Mesenchymal stem cell (in vitro differentiated cells and primary cell): ENCODE data around the gene UBE2E2.
"Not testable (repeated sequence)": the region's sequence is repeated elsewhere in the genome, so short reads cannot be mapped to it uniquely, and the experiment has no call there.

ENCODE experiments used
- DNase-seq: peaks from one replicate; pipeline ENCODE4 v3.0.0-alpha.2; 2013
- H2AFZ ChIP-seq: one replicate; pipeline ENCODE4 v1.6.1; 2013; ENCODE audit warnings: low read depth, mild to moderate bottlenecking, control low read depth, inconsistent platforms, low read length, moderate library complexity
- H2AK5ac ChIP-seq: 2 replicates; pipeline ENCODE4 v1.6.1; 2013; ENCODE audit warnings: low read length, moderate library complexity, mild to moderate bottlenecking, inconsistent platforms; ENCODE audit not compliant: severe bottlenecking
- H2BK120ac ChIP-seq: one replicate; pipeline ENCODE4 v1.6.1; 2013; ENCODE audit warnings: low read depth, mild to moderate bottlenecking, inconsistent platforms, low read length, moderate library complexity
- H2BK12ac ChIP-seq, 2 experiments: one replicate each; pipeline ENCODE4 v1.6.1; 2013; ENCODE audit warnings: inconsistent platforms in 2 of 2, low read length in 2 of 2, mild to moderate bottlenecking in 2 of 2, moderate library complexity in 2 of 2, control low read depth in 1 of 2
- H2BK15ac ChIP-seq: one replicate; pipeline ENCODE4 v1.6.1; 2013; ENCODE audit warnings: mild to moderate bottlenecking, low read depth, inconsistent platforms; ENCODE audit not compliant: poor library complexity, severe bottlenecking
- H2BK5ac ChIP-seq: 2 replicates; pipeline ENCODE4 v1.6.1; 2013; ENCODE audit warnings: low read depth, mild to moderate bottlenecking, low read length, control low read depth, inconsistent platforms; ENCODE audit not compliant: poor library complexity, severe bottlenecking
- H3K14ac ChIP-seq, 2 experiments: one replicate each; pipeline ENCODE4 v1.6.1; 2013; ENCODE audit warnings: inconsistent platforms in 2 of 2, low read length in 2 of 2, control low read depth in 1 of 2, mild to moderate bottlenecking in 1 of 2, moderate library complexity in 1 of 2
- H3K18ac ChIP-seq, 2 experiments: one replicate each; pipeline ENCODE4 v1.6.1; 2013; ENCODE audit warnings: inconsistent platforms in 2 of 2, low read length in 2 of 2, control low read depth in 1 of 2, low read depth in 1 of 2, mild to moderate bottlenecking in 1 of 2
- H3K23ac ChIP-seq, 2 experiments: one replicate each; pipeline ENCODE4 v1.6.1; 2013; ENCODE audit warnings: inconsistent platforms in 2 of 2, low read length in 2 of 2, mild to moderate bottlenecking in 2 of 2, moderate library complexity in 2 of 2, control low read depth in 1 of 2
- H3K27ac ChIP-seq: 2 replicates; pipeline ENCODE4 v1.5.1; 2013; ENCODE audit warnings: mild to moderate bottlenecking, moderate library complexity, low read length, control low read depth, inconsistent platforms; ENCODE audit not compliant: poor library complexity, severe bottlenecking
- H3K27me3 ChIP-seq, 2 experiments: 2 replicates each; pipeline versions ENCODE4 v1.6.1 to v1.7.0; 2013; ENCODE audit warnings: low read length in 2 of 2, mild to moderate bottlenecking in 2 of 2, moderate library complexity in 2 of 2, control low read depth in 1 of 2, inconsistent platforms in 1 of 2; ENCODE audit not compliant: control insufficient read depth in 1 of 2, insufficient read depth in 1 of 2
- H3K36me3 ChIP-seq, 2 experiments: 2 replicates each; pipeline versions ENCODE4 v1.6.1 to v1.7.0; 2013; ENCODE audit warnings: low read length in 2 of 2, control low read depth in 1 of 2, inconsistent platforms in 1 of 2, low read depth in 1 of 2, mild to moderate bottlenecking in 1 of 2; ENCODE audit not compliant: insufficient read depth in 2 of 2, control insufficient read depth in 1 of 2
- H3K4ac ChIP-seq, 2 experiments: one replicate each; pipeline ENCODE4 v1.6.1; 2013; ENCODE audit warnings: inconsistent platforms in 2 of 2, low read length in 2 of 2, mild to moderate bottlenecking in 2 of 2, moderate library complexity in 2 of 2, control low read depth in 1 of 2, low read depth in 1 of 2
- H3K4me1 ChIP-seq: 2 replicates; pipeline ENCODE4 v1.6.1; 2013; ENCODE audit warnings: low read depth, low read length, control low read depth; ENCODE audit not compliant: control insufficient read depth, insufficient read depth
- H3K4me2 ChIP-seq: 2 replicates; pipeline ENCODE4 v1.6.1; 2013; ENCODE audit warnings: low read length, mild to moderate bottlenecking, inconsistent platforms; ENCODE audit not compliant: poor library complexity, severe bottlenecking
- H3K4me3 ChIP-seq, 2 experiments: 2 replicates each; pipeline versions ENCODE4 v1.5.1 to v1.7.0; 2013; ENCODE audit warnings: low read length in 2 of 2, mild to moderate bottlenecking in 2 of 2, control low read depth in 1 of 2, low read depth in 1 of 2; ENCODE audit not compliant: insufficient read depth in 1 of 2
- H3K79me1 ChIP-seq: replicated peaks from 2 replicates; pipeline ENCODE4 v1.6.1; 2013; ENCODE audit warnings: mild to moderate bottlenecking, control low read depth, low read length, inconsistent platforms; ENCODE audit not compliant: poor library complexity, severe bottlenecking
- H3K9ac ChIP-seq: 2 replicates; pipeline ENCODE4 v1.7.0; 2013; ENCODE audit warnings: mild to moderate bottlenecking, low read length, moderate library complexity
- H3K9me3 ChIP-seq: 2 replicates; pipeline ENCODE4 v1.7.0; 2013; ENCODE audit warnings: mild to moderate bottlenecking, low read length; ENCODE audit not compliant: control insufficient read depth
- H4K8ac ChIP-seq: one replicate; pipeline ENCODE4 v1.6.1; 2013; ENCODE audit warnings: inconsistent platforms, mild to moderate bottlenecking, low read length, moderate library complexity
- H4K91ac ChIP-seq: one replicate; pipeline ENCODE4 v1.6.1; 2013; ENCODE audit warnings: mild to moderate bottlenecking, low read length, inconsistent platforms
- WGBS: methylation state at CpG from one replicate; pipeline ENCODE4 v1.1.7; 2013; ENCODE audit warnings: mixed read lengths; 5-methylcytosine and 5-hydroxymethylcytosine counted together

The UBE2E2 gene

GRCh38 chr3:23343509-23343908, 140.4 kb downstream of the UBE2E2 start:
- no peak overlapping the region for H3K27ac ChIP-seq
- H2BK120ac ChIP-seq, result no peak overlapping the region
- no peak overlapping the region for H3K4ac ChIP-seq
- no peak overlapping the region for H2AK5ac ChIP-seq
- 100% methylated on average over 6 of the region's 7 CpGs for WGBS
- no peak overlapping the region for H2AFZ ChIP-seq
- H3K14ac ChIP-seq, result no peak overlapping the region
- no peak overlapping the region for H3K4me3 ChIP-seq
- no peak overlapping the region for H3K23ac ChIP-seq
- H3K18ac ChIP-seq, result no peak overlapping the region
- no peak overlapping the region for H3K9ac ChIP-seq
- peaks cover 10% of the 10 kb centered on the region for H3K79me1 ChIP-seq
- H3K4me1 ChIP-seq, result no peaks in the 10 kb centered on the region
- H3K27me3 ChIP-seq, result no peaks in the 10 kb centered on the region
- no peak overlapping the region for H4K91ac ChIP-seq
- no peaks in the 10 kb centered on the region for H3K36me3 ChIP-seq
- H2BK12ac ChIP-seq, result no peak overlapping the region
- no peaks in the 10 kb centered on the region for H3K9me3 ChIP-seq
- no peak overlapping the region for H2BK5ac ChIP-seq
- H2BK15ac ChIP-seq, result no peak overlapping the region
- H3K4me2 ChIP-seq, result no peak overlapping the region
- no peak overlapping the region for H4K8ac ChIP-seq
- no peak for DNase-seq

GRCh38 chr3:23344886-23345285, 141.8 kb downstream of the UBE2E2 start:
- no peak overlapping the region for H2BK12ac ChIP-seq
- no peak overlapping the region for H2BK15ac ChIP-seq
- no peak overlapping the region for H2BK120ac ChIP-seq
- H3K36me3 ChIP-seq, result peaks cover 0 to 4% of the 10 kb centered on the region in 2 experiments
- no peak overlapping the region for H3K18ac ChIP-seq
- no peak overlapping the region for H3K9ac ChIP-seq
- H3K4me2 ChIP-seq, result no peak overlapping the region
- H4K8ac ChIP-seq, result no peak overlapping the region
- H2AK5ac ChIP-seq, result no peak overlapping the region
- WGBS, result 82% methylated on average over 1 of the region's 1 CpG
- H2AFZ ChIP-seq, result no peak overlapping the region
- H3K4ac ChIP-seq, result no peak overlapping the region
- no peak overlapping the region for H3K14ac ChIP-seq
- no peaks in the 10 kb centered on the region for H3K27me3 ChIP-seq
- H3K23ac ChIP-seq, result no peak overlapping the region
- peaks cover 10% of the 10 kb centered on the region for H3K79me1 ChIP-seq
- H4K91ac ChIP-seq, result no peak overlapping the region
- no peak overlapping the region for H3K27ac ChIP-seq
- no peak overlapping the region for H2BK5ac ChIP-seq
- no peak overlapping the region for H3K4me3 ChIP-seq
- H3K4me1 ChIP-seq, result no peaks in the 10 kb centered on the region
- H3K9me3 ChIP-seq, result no peaks in the 10 kb centered on the region
- DNase-seq, result no peak

GRCh38 chr3:23349444-23349843, 146.3 kb downstream of the UBE2E2 start:
- not testable (repeated sequence) for H3K9me3 ChIP-seq, H3K18ac ChIP-seq, H2BK12ac ChIP-seq, H3K4ac ChIP-seq, H4K8ac ChIP-seq, H2AK5ac ChIP-seq, H3K4me2 ChIP-seq, H4K91ac ChIP-seq, H3K4me1 ChIP-seq, H2BK120ac ChIP-seq, H3K27me3 ChIP-seq, DNase-seq, H3K27ac ChIP-seq, H3K9ac ChIP-seq, H2BK5ac ChIP-seq, H3K79me1 ChIP-seq, H3K4me3 ChIP-seq, H3K23ac ChIP-seq, H3K14ac ChIP-seq, H2AFZ ChIP-seq, H3K36me3 ChIP-seq, H2BK15ac ChIP-seq
- WGBS, result 96% methylated on average over 15 of the region's 15 CpGs

- H3K27ac ChIP-seq, result no peak overlapping the region
- H3K9ac ChIP-seq, result no peak overlapping the region
- no peak overlapping the region for H3K14ac ChIP-seq
- H3K79me1 ChIP-seq, result peaks cover 9% of the 10 kb centered on the region
- no peaks in the 10 kb centered on the region for H3K27me3 ChIP-seq
- no peak for DNase-seq
- WGBS, result 100% methylated on average over 2 of the region's 3 CpGs
- H4K8ac ChIP-seq, result no peak overlapping the region
- H3K4me1 ChIP-seq, result no peaks in the 10 kb centered on the region
- H2BK12ac ChIP-seq, result no peak overlapping the region
- H2BK120ac ChIP-seq, result no peak overlapping the region
- no peak overlapping the region for H2BK15ac ChIP-seq
- H3K4me3 ChIP-seq, result no peak overlapping the region
- no peak overlapping the region for H3K18ac ChIP-seq
- H3K4ac ChIP-seq, result no peak overlapping the region
- no peak overlapping the region for H3K23ac ChIP-seq
- H2AFZ ChIP-seq, result no peak overlapping the region
- H3K4me2 ChIP-seq, result no peak overlapping the region
- H3K36me3 ChIP-seq, result no peaks in the 10 kb centered on the region
- no peaks in the 10 kb centered on the region for H3K9me3 ChIP-seq
- no peak overlapping the region for H4K91ac ChIP-seq
- no peak overlapping the region for H2BK5ac ChIP-seq
- no peak overlapping the region for H2AK5ac ChIP-seq
Observed at GRCh38 chr3:23356169-23356568, 153.0 kb downstream of the UBE2E2 start.
